ENCODE results near the gene GDPGP1. TPM values are rescaled to one million over a fixed set of nuclear protein-coding genes. Genes with fewer than 3 reads are reported as not detected.

The GDPGP1 gene
- total RNA-seq, 2 donors from 2014 or later, result 4.8 to 5.4 TPM

DNA sequence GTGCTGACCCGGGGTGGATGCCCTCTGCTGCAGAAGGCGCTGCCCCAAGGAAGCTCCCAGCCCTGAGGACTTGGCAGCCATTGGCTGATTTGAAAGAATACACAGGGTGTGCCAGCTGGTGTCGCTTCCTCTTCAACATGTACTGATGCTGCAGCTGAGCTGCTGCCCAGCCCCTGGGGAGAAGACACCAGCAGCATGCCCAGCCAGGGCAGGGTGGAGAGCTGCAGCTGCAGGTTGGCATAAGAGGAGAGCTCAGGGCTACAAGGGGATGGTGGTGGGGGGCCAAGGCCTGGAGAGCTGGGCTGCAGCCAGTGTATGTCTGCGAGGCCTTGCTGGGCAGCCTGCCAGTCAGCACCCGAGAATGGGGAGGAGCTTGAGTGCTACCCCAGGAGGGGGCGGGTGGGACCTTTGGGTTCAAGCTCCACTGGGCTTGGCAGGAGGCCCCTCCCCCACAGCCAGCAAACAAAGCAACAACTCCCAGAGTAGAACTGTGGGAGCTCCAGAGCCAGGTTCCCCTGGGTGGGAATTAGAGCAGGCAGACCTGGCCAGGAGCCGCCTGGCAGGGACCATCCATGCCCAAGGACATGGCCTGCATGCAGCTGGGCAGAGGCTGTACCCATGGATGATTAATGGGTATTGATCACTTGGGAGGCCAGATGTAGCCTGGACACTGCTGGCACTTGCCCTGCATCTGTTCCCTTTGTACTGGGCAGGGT lies 42.1 kb upstream of the GDPGP1 start:
- Mint-ChIP-seq H3K36me3 (ENCODE audit: low read depth) (peaks cover 2% of the 10 kb centered on the region), H3K9me3 (no peaks in the 10 kb centered on the region), H3K27me3 (ENCODE audit: insufficient read depth) (no peaks in the 10 kb centered on the region), H3K4me1 (no peaks in the 10 kb centered on the region), H3K27ac (no peak overlapping the region), H3K4me3 (no peak overlapping the region)
- no peak for DNase-seq
- H3K27ac ChIP-seq (ENCODE audit: low read depth, low read length), result no peak overlapping the region
- no peaks in the 10 kb centered on the region for H3K9me3 ChIP-seq (ENCODE audit: control insufficient read depth, low read length)
- H3K4me1 ChIP-seq (ENCODE audit: control insufficient read depth, insufficient read depth, low read length), result no peaks in the 10 kb centered on the region
- no peaks in the 10 kb centered on the region for H3K36me3 ChIP-seq (ENCODE audit: control insufficient read depth, insufficient read depth, low read length)
- TF ChIP-seq, protein P1, sequence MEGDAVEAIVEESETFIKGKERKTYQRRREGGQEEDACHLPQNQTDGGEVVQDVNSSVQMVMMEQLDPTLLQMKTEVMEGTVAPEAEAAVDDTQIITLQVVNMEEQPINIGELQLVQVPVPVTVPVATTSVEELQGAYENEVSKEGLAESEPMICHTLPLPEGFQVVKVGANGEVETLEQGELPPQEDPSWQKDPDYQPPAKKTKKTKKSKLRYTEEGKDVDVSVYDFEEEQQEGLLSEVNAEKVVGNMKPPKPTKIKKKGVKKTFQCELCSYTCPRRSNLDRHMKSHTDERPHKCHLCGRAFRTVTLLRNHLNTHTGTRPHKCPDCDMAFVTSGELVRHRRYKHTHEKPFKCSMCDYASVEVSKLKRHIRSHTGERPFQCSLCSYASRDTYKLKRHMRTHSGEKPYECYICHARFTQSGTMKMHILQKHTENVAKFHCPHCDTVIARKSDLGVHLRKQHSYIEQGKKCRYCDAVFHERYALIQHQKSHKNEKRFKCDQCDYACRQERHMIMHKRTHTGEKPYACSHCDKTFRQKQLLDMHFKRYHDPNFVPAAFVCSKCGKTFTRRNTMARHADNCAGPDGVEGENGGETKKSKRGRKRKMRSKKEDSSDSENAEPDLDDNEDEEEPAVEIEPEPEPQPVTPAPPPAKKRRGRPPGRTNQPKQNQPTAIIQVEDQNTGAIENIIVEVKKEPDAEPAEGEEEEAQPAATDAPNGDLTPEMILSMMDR (conservative IDR thresholded peaks at IDR 0.05), result no peak
- H3K4me3 ChIP-seq (ENCODE audit: low read length), result no peak overlapping the region
- WGBS, 2 experiments (ENCODE audit: insufficient coverage in 1 of 2, insufficient read length in 1 of 2), result 89 to 97% methylated on average over 6 to 7 of the region's 7 CpGs
- no peak overlapping the region for H3K9ac ChIP-seq (ENCODE audit: extremely low read depth, low read length, poor library complexity, severe bottlenecking)
- no peaks in the 10 kb centered on the region for H3K27me3 ChIP-seq (ENCODE audit: control insufficient read depth, insufficient read depth, low read length, poor library complexity, severe bottlenecking)

DNA sequence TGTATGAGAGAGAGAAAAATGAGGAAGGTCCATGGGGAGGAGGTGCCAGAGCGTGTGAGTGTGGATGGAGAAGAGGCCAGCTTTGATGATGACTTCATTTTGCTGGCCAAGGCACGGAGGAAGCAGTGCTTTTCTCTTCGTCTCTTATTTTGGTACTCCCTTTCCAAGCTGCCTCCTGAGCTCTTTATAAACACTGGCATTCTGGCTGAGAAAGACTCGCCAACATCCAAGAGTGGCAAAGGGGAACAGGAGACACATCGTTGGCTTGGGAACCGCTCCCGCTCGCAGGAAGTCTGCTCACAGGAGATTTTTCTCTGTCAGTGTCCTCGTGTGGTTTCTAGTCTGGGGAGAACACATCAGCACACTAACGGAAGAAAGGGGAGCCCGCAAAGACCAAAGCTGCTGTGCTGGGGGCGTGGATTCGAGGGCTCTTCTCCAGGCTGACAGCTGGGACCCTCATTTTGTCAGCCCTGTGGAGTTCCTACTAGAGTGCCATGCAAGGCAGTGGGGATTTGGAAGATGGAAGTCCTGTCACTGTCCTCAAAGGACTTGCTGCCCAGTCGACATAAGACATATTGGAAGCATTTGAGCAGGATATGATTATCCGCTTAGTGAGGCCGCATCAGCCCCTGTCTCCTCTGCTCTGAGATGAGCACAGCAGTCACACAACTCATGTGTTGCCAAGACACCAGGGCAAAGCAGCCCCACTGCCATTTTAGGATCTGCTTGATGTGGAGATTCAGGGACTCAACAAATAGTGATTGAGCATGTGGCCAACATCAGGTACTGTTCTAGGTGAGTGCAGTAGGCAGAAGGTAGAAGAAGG lies 40.8 kb upstream of the GDPGP1 start:
- 95 to 97% methylated on average over 16 of the region's 16 CpGs for WGBS, 2 experiments (ENCODE audit: insufficient coverage in 1 of 2, insufficient read length in 1 of 2)
- Histone ChIP-seq H3K27ac (ENCODE audit: low read depth, low read length) (no peak overlapping the region), H3K27me3 (ENCODE audit: control insufficient read depth, insufficient read depth, low read length, poor library complexity, severe bottlenecking) (no peaks in the 10 kb centered on the region), H3K9me3 (ENCODE audit: control insufficient read depth, low read length) (no peaks in the 10 kb centered on the region), H3K4me3 (ENCODE audit: low read length) (no peak overlapping the region), H3K4me1 (ENCODE audit: control insufficient read depth, insufficient read depth, low read length) (no peaks in the 10 kb centered on the region), H3K36me3 (ENCODE audit: control insufficient read depth, insufficient read depth, low read length) (no peaks in the 10 kb centered on the region), H3K9ac (ENCODE audit: extremely low read depth, low read length, poor library complexity, severe bottlenecking) (no peak overlapping the region)
- no peaks in the 10 kb centered on the region for H3K9me3 Mint-ChIP-seq
- no peaks in the 10 kb centered on the region for H3K27me3 Mint-ChIP-seq (ENCODE audit: insufficient read depth)
- TF ChIP-seq, protein P1 (conservative IDR thresholded peaks at IDR 0.05), result no peak
- DNase-seq, result no peak
- no peaks in the 10 kb centered on the region for H3K4me1 Mint-ChIP-seq
- H3K27ac Mint-ChIP-seq, result no peak overlapping the region
- peaks cover 2% of the 10 kb centered on the region for H3K36me3 Mint-ChIP-seq (ENCODE audit: low read depth)
- H3K4me3 Mint-ChIP-seq, result no peak overlapping the region

DNA sequence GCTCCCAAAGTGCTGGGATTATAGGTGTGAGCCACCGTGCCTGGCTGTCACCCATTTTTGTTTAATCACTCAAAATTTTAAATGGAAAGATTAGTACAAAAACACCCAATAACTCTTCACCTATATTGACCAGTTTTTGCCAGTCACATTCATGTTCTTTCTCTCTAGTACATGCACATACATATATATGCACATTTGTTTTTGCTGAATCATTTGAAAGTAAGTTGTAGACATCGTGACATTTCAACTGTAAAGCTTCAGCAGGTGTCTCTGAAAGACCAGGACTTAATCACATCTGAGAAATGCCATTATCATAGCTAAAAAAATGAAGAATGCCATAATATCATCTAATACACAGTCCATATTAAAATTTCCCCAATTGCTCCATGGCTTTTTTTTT lies 39.4 kb upstream of the GDPGP1 start:
- no peak overlapping the region for H3K4me3 Mint-ChIP-seq
- no peaks in the 10 kb centered on the region for H3K9me3 Mint-ChIP-seq
- Histone ChIP-seq H3K27ac (ENCODE audit: low read depth, low read length) (no peak overlapping the region), H3K4me1 (ENCODE audit: control insufficient read depth, insufficient read depth, low read length) (no peaks in the 10 kb centered on the region), H3K9ac (ENCODE audit: extremely low read depth, low read length, poor library complexity, severe bottlenecking) (no peak overlapping the region), H3K36me3 (ENCODE audit: control insufficient read depth, insufficient read depth, low read length) (no peaks in the 10 kb centered on the region), H3K9me3 (ENCODE audit: control insufficient read depth, low read length) (no peaks in the 10 kb centered on the region), H3K27me3 (ENCODE audit: control insufficient read depth, insufficient read depth, low read length, poor library complexity, severe bottlenecking) (no peaks in the 10 kb centered on the region), H3K4me3 (ENCODE audit: low read length) (no peak overlapping the region)
- TF ChIP-seq, protein P1 (conservative IDR thresholded peaks at IDR 0.05), result no peak
- no peaks in the 10 kb centered on the region for H3K27me3 Mint-ChIP-seq (ENCODE audit: insufficient read depth)
- DNase-seq, result no peak
- peaks cover 2% of the 10 kb centered on the region for H3K36me3 Mint-ChIP-seq (ENCODE audit: low read depth)
- WGBS, 2 experiments (ENCODE audit: insufficient coverage in 1 of 2, insufficient read length in 1 of 2), result 97 to 100% methylated on average over 2 of the region's 2 CpGs
- H3K27ac Mint-ChIP-seq, result no peak overlapping the region
- H3K4me1 Mint-ChIP-seq, result no peaks in the 10 kb centered on the region

Measured in endodermal cell (in vitro differentiated cells).